Nephron (organoid): ENCODE measurements around the gene SLC6A17.

Experiments used
- H3K27ac Mint-ChIP-seq, 3 experiments: 2 replicates each; pipeline ENCODE4 v1.8.0; 2020; ENCODE audit warnings: mixed read lengths in 3 of 3, mild to moderate bottlenecking in 2 of 3, moderate library complexity in 1 of 3
- H3K27me3 Mint-ChIP-seq: 2 replicates; pipeline ENCODE4 v1.8.0; 2021; ENCODE audit warnings: low read depth, mild to moderate bottlenecking, moderate library complexity, mixed read lengths
- H3K36me3 Mint-ChIP-seq: 2 replicates; pipeline ENCODE4 v1.8.0; 2020; ENCODE audit warnings: low read depth, mixed read lengths
- H3K4me1 Mint-ChIP-seq: 2 replicates; pipeline ENCODE4 v1.8.0; 2020; ENCODE audit warnings: mixed read lengths
- H3K4me3 Mint-ChIP-seq, 3 experiments: 2 replicates each; pipeline ENCODE4 v1.8.0; 2020; ENCODE audit warnings: mild to moderate bottlenecking in 3 of 3, mixed read lengths in 3 of 3, moderate library complexity in 2 of 3
- H3K9me3 Mint-ChIP-seq: 2 replicates; pipeline ENCODE4 v1.8.0; 2020; ENCODE audit warnings: mixed read lengths
- TF ChIP-seq, protein P1 (sequence below), 3 experiments: fragments of 200-600 bp; sonication (generic); IDR thresholded peaks; one replicate each; pipeline ENCODE4 v1.5.0; 2021; ENCODE audit warnings: antibody characterized with exemption in 3 of 3; ENCODE audit not compliant: unreplicated experiment in 3 of 3

SLC6A17 gene

DNA sequence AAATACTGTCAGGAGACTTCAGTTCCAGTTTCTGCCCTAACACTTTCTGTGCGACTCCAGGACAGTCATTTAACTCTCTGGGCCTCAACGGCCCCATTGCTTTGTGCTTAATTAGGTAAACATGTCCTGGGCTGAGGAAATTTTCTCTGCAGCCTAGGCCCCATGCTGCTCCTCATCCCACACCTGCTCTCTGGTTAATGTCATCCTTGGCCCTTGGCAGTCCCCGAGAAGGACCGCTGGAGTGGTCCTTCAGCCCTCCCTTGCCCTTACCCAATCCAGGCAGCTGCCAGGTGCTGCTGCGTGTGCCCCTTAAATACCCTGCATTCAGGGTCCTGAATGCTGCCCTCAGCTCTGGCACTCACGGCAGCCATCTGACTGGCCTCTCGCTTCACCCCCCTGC, 19.3 kb upstream of the SLC6A17 start:
- H3K9me3 Mint-ChIP-seq, result no peaks in the 10 kb centered on the region
- H3K27ac Mint-ChIP-seq, result no peak overlapping the region
- TF ChIP-seq, protein P1, sequence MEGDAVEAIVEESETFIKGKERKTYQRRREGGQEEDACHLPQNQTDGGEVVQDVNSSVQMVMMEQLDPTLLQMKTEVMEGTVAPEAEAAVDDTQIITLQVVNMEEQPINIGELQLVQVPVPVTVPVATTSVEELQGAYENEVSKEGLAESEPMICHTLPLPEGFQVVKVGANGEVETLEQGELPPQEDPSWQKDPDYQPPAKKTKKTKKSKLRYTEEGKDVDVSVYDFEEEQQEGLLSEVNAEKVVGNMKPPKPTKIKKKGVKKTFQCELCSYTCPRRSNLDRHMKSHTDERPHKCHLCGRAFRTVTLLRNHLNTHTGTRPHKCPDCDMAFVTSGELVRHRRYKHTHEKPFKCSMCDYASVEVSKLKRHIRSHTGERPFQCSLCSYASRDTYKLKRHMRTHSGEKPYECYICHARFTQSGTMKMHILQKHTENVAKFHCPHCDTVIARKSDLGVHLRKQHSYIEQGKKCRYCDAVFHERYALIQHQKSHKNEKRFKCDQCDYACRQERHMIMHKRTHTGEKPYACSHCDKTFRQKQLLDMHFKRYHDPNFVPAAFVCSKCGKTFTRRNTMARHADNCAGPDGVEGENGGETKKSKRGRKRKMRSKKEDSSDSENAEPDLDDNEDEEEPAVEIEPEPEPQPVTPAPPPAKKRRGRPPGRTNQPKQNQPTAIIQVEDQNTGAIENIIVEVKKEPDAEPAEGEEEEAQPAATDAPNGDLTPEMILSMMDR (IDR thresholded peaks at IDR 0.05; ENCODE audit: unreplicated experiment in 3 of 3), result no peak
- H3K27me3 Mint-ChIP-seq, result peaks cover 83% of the 10 kb centered on the region
- H3K36me3 Mint-ChIP-seq, result no peaks in the 10 kb centered on the region
- peak overlapping the region in 1 of 3 experiments; percentile 10 for H3K4me3 Mint-ChIP-seq
- peaks cover 19% of the 10 kb centered on the region for H3K4me1 Mint-ChIP-seq

DNA sequence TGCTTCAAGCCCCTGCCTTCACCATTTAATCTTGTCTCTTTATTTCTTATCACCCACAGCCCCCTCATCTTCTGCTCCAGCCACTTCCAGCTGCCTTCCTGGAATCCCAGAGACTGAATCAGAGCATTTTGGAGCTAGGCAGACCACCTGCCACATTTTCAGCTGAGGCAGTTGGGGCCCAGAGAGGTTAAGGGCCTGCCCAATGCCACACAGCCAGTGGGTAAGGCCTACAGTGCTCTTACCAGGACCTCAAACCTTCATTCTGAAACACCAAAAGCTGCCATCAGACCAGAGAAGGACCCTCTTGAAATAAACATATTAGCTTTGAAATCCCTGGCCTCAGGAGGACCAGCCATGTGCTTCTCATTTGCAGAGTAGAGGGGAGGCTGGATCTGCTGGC, 17.6 kb upstream of the SLC6A17 start:
- Mint-ChIP-seq H3K27ac (no peak overlapping the region), H3K4me3 (no peak overlapping the region), H3K4me1 (peaks cover 23% of the 10 kb centered on the region), H3K27me3 (peaks cover 94% of the 10 kb centered on the region), H3K36me3 (no peaks in the 10 kb centered on the region), H3K9me3 (no peaks in the 10 kb centered on the region)
- TF ChIP-seq, protein P1 (IDR thresholded peaks at IDR 0.05; ENCODE audit: unreplicated experiment in 3 of 3), result no peak

DNA sequence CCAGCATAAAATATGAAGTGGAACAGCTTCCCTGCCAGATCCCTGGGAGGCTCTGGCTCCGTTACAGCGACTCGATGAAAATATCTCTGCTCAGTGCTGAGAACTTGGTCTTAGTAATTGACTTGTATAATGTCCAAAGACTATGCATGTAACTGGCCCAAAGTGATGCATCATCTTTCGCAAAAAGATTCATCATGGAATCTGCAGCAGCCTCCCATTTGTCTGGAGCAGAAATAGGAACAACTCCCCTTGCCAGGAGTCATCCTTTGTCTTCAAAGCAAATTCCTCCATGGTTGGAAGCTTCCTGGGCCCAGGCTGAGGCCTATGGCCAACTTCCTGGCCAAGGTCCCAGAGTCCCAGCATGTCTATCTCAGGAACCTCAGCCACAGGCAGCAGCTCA, 16.9 kb upstream of the SLC6A17 start:
- H3K9me3 Mint-ChIP-seq, result no peaks in the 10 kb centered on the region
- H3K36me3 Mint-ChIP-seq, result no peaks in the 10 kb centered on the region
- H3K4me3 Mint-ChIP-seq, result no peak overlapping the region
- TF ChIP-seq, protein P1 (IDR thresholded peaks at IDR 0.05; ENCODE audit: unreplicated experiment in 3 of 3), result no peak
- H3K4me1 Mint-ChIP-seq, result peaks cover 23% of the 10 kb centered on the region
- peaks cover 94% of the 10 kb centered on the region for H3K27me3 Mint-ChIP-seq
- H3K27ac Mint-ChIP-seq, result no peak overlapping the region

DNA sequence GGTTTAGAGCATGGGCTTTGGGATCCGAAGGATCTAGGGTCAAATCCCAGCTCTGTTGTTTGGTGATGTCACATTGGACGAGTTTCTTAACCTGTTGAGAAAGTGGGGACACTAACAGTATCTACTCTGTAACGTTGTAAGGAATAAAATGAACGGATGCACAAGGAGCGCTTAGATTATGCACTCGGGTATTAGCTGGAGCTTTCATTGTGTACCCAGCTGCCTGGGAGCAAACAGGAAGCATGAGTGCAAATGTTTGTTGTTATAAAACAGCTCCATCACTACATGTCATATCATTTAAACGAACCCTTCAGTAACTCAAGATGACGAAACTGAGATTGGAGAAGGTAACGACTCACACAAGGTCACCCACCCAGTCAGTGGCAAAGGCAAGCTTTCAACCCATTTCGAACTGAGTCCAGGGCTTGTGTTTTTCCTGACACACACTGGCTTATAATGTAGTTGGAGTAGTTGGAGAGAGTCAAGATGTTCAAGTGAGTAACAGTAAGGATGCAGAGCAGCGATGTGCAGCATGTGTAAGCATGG, 16.2 kb upstream of the SLC6A17 start:
- Mint-ChIP-seq H3K4me1 (peaks cover 23% of the 10 kb centered on the region), H3K36me3 (no peaks in the 10 kb centered on the region), H3K4me3 (no peak overlapping the region), H3K27ac (no peak overlapping the region), H3K9me3 (no peaks in the 10 kb centered on the region), H3K27me3 (peaks cover 94% of the 10 kb centered on the region)
- TF ChIP-seq, protein P1 (IDR thresholded peaks at IDR 0.05; ENCODE audit: unreplicated experiment in 3 of 3), result no peak

DNA sequence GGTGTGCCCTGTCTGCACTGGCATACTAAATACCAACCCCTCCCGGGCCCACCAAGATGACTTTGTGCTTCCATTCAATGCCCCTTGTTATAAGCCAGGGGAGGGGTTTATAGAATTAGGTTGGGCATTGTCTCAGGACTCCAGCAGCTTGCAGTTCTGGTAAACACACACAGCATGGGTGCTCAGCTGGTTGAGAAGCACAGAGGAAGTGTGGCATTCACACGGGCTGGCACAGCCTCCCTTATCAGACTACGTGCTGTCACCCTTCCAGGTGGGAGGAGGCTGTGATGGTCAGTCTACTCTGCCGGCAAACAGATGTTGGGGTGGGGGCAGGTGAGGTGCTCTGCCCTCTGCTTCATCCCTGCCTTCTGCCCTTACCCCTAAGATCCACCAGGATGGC, 15.0 kb upstream of the SLC6A17 start:
- TF ChIP-seq, protein P1 (IDR thresholded peaks at IDR 0.05; ENCODE audit: unreplicated experiment in 3 of 3), result no peak
- no peaks in the 10 kb centered on the region for H3K36me3 Mint-ChIP-seq
- H3K4me1 Mint-ChIP-seq, result peaks cover 23% of the 10 kb centered on the region
- no peak overlapping the region for H3K4me3 Mint-ChIP-seq
- H3K27me3 Mint-ChIP-seq, result peaks cover 88% of the 10 kb centered on the region
- no peak overlapping the region for H3K27ac Mint-ChIP-seq
- H3K9me3 Mint-ChIP-seq, result peaks cover 3% of the 10 kb centered on the region

DNA sequence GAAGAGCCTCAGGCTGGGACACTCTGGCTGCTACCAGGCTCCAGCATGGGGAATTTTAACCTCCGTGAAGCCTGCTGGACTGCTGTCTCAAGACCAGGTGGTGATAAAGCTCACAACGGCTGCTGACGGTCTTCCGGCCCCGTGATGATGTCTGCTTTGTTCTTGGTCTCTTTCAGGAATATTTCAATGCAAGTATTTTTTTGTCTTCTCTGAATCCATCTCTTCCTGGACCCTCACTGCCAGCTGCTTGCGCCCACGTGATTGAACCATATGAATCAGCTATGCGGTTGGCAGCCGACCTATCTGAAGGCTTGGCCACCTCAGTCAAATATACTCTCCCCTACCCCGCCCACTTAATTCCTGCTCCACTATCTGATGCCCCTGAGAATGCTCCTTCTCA, 14.6 kb upstream of the SLC6A17 start:
- Mint-ChIP-seq H3K27ac (no peak overlapping the region), H3K9me3 (peaks cover 3% of the 10 kb centered on the region), H3K36me3 (no peaks in the 10 kb centered on the region), H3K27me3 (peaks cover 85% of the 10 kb centered on the region), H3K4me3 (no peak overlapping the region), H3K4me1 (peaks cover 23% of the 10 kb centered on the region)
- TF ChIP-seq, protein P1 (IDR thresholded peaks at IDR 0.05; ENCODE audit: unreplicated experiment in 3 of 3), result no peak
